IMR-90 (cell line): Measurements from ENCODE around the gene PSMA7. TPM values are rescaled to one million over a fixed set of nuclear protein-coding genes. Genes with fewer than 3 reads are reported as not detected.

Experiments
- ATAC-seq: fragments of 200-7000 bp; cut with Tn5 transposase; 2 replicates; pipeline ENCODE4 v1.9.1; 2020; ENCODE audit warnings: low read depth, mild to moderate bottlenecking, moderate library complexity
- BruUV-seq: library from RNA; stranded (reverse); fragments of 400-500 nt; replicated peaks from 2 replicates; lab custom pipeline; 2021; lab: Mats Ljungman, UMichigan
- CTCF ChIA-PET: fragments of 300-600 bp; formaldehyde crosslinking; extraction: SDS; loops from one replicate; lab custom pipeline; 2021; ENCODE audit warnings: antibody characterized with exemption; lab: Yijun Ruan, JAX
- POLR2A ChIA-PET: fragments of 300-600 bp; sonication (Branson Sonifier 250); formaldehyde crosslinking; loops from one replicate; lab custom pipeline; 2022; ENCODE audit warnings: antibody characterized with exemption; ENCODE audit not compliant: unreplicated experiment; lab: Charles Lee
- DNase-seq: peaks from one replicate; pipeline ENCODE4 v3.0.0; 2013
- H2AFZ ChIP-seq: replicated peaks from 2 replicates; pipeline ENCODE3; 2013; ENCODE audit warnings: low read length, mild to moderate bottlenecking; ENCODE audit not compliant: poor library complexity
- H2AK5ac ChIP-seq: 2 replicates; pipeline ENCODE4 v1.6.1; 2013; ENCODE audit warnings: low read depth, low read length, inconsistent platforms
- H2AK9ac ChIP-seq: replicated peaks from 2 replicates; pipeline ENCODE3; 2013; ENCODE audit warnings: mild to moderate bottlenecking, low read depth, low read length, moderate library complexity; ENCODE audit not compliant: poor library complexity
- H2BK120ac ChIP-seq: 2 replicates; pipeline ENCODE4 v1.6.1; 2013; ENCODE audit warnings: low read depth, low read length, inconsistent platforms
- H2BK15ac ChIP-seq: 3 replicates; pipeline ENCODE4 v1.6.1; 2013; ENCODE audit warnings: low read depth, low read length, inconsistent platforms
- H2BK20ac ChIP-seq: 2 replicates; pipeline ENCODE4 v1.6.1; 2013; ENCODE audit warnings: low read depth, mild to moderate bottlenecking, inconsistent platforms, low read length, moderate library complexity
- H2BK5ac ChIP-seq: 2 replicates; pipeline ENCODE4 v1.6.1; 2013; ENCODE audit warnings: mild to moderate bottlenecking, low read depth, low read length, inconsistent platforms; ENCODE audit not compliant: poor library complexity, severe bottlenecking
- H3K14ac ChIP-seq: replicated peaks from 2 replicates; pipeline ENCODE4 v1.6.1; 2013; ENCODE audit warnings: low read depth, low read length, inconsistent platforms
- H3K18ac ChIP-seq: 2 replicates; pipeline ENCODE4 v1.6.1; 2013; ENCODE audit warnings: low read depth, low read length, control low read depth
- H3K23ac ChIP-seq: 2 replicates; pipeline ENCODE4 v1.6.1; 2013; ENCODE audit warnings: low read depth, low read length, inconsistent platforms
- H3K27ac ChIP-seq: 2 replicates; pipeline ENCODE4 v1.5.1; 2013; ENCODE audit warnings: mild to moderate bottlenecking, control low read depth, low read length; ENCODE audit not compliant: insufficient read depth
- H3K27me3 ChIP-seq: 2 replicates; pipeline ENCODE4 v1.6.1; 2013; ENCODE audit warnings: low read length; ENCODE audit not compliant: control insufficient read depth, insufficient read depth
- H3K36me3 ChIP-seq: 2 replicates; pipeline ENCODE4 v1.6.1; 2013; ENCODE audit warnings: low read length, mixed read lengths; ENCODE audit not compliant: control insufficient read depth, insufficient read depth
- H3K4ac ChIP-seq: 2 replicates; pipeline ENCODE4 v1.6.1; 2013; ENCODE audit warnings: low read depth, low read length, inconsistent platforms
- H3K4me1 ChIP-seq: 2 replicates; pipeline ENCODE4 v1.6.1; 2013; ENCODE audit warnings: low read length, mixed read lengths; ENCODE audit not compliant: control insufficient read depth, insufficient read depth
- H3K4me2 ChIP-seq: 2 replicates; pipeline ENCODE4 v1.6.1; 2013; ENCODE audit warnings: low read depth, mild to moderate bottlenecking, control low read depth, low read length, moderate library complexity
- H3K4me3 ChIP-seq: 2 replicates; pipeline ENCODE4 v1.5.1; 2013; ENCODE audit warnings: low read depth, mild to moderate bottlenecking, control low read depth, low read length, moderate library complexity; ENCODE audit not compliant: insufficient read depth
- H3K56ac ChIP-seq: 2 replicates; pipeline ENCODE4 v1.6.1; 2013; ENCODE audit warnings: low read length, inconsistent platforms; ENCODE audit not compliant: insufficient read depth; ENCODE audit errors: extremely low read depth
- H3K79me1 ChIP-seq, 2 experiments: 2 replicates each; pipeline ENCODE4 v1.6.1; 2013; ENCODE audit warnings: low read length in 2 of 2, inconsistent platforms in 1 of 2, low read depth in 1 of 2
- H3K9ac ChIP-seq: 2 replicates; pipeline ENCODE4 v1.6.1; 2013; ENCODE audit warnings: low read depth, low read length, control low read depth
- H3K9me1 ChIP-seq: 2 replicates; pipeline ENCODE4 v1.6.1; 2013; ENCODE audit warnings: low read length, inconsistent platforms; ENCODE audit not compliant: insufficient read depth
- H3K9me3 ChIP-seq: 2 replicates; pipeline ENCODE4 v1.6.1; 2013; ENCODE audit warnings: low read length; ENCODE audit not compliant: control insufficient read depth, insufficient read depth
- H4K20me1 ChIP-seq: 2 replicates; pipeline ENCODE4 v1.6.1; 2013; ENCODE audit warnings: low read length, inconsistent platforms; ENCODE audit not compliant: insufficient read depth
- H4K5ac ChIP-seq: 2 replicates; pipeline ENCODE4 v1.6.1; 2013; ENCODE audit warnings: mild to moderate bottlenecking, low read depth, low read length, control low read depth
- H4K8ac ChIP-seq, 2 experiments: 2 replicates each; pipeline ENCODE4 v1.6.1; 2013; ENCODE audit warnings: low read depth in 2 of 2, low read length in 2 of 2, control low read depth in 1 of 2, inconsistent platforms in 1 of 2
- H4K91ac ChIP-seq: 2 replicates; pipeline ENCODE4 v1.6.1; 2013; ENCODE audit warnings: low read depth, low read length, inconsistent platforms; ENCODE audit not compliant: insufficient read depth
- MAFK ChIP-seq: IDR thresholded peaks from 2 replicates; pipeline ENCODE4 v1.6.1; 2012; ENCODE audit warnings: low read depth, low read length, improper control_type of control experiment
- WGBS, 2 experiments: methylation state at CpG; one replicate each; pipeline versions ENCODE4 v1.1.5 to v1.1.7; 2013; ENCODE audit warnings: missing lambda C conversion rate in 2 of 2; ENCODE audit not compliant: insufficient read length in 1 of 2; ENCODE audit errors: extremely low coverage in 2 of 2; 5-methylcytosine and 5-hydroxymethylcytosine counted together
- dilution Hi-C: fragments of 300-500 bp; cut with HindIII; formaldehyde crosslinking; loops from one replicate; pipeline ENCODE4 v1.14.3; 2018; ENCODE audit warnings: low sequenced_read_pairs; ENCODE audit not compliant: unreplicated experiment
- in situ Hi-C: fragments of 300-500 bp; cut with MboI; formaldehyde crosslinking; loops from 3 replicates; pipeline ENCODE4 v1.14.3; 2019; ENCODE audit warnings: low sequenced_read_pairs, inconsistent platforms, mixed read lengths
- intact Hi-C: fragments of 100-400 bp; cut with micrococcal nuclease; formaldehyde crosslinking; loops from 2 replicates; pipeline ENCODE4 v1.10.0; 2022
- polyA plus RNA-seq, 3 experiments: library from polyadenylated mRNA; depleted of rRNA; stranded (reverse); fragments of >200 nt; gene quantifications; 2 replicates each; pipeline ENCODE4 v1.2.3, GENCODE V29; 2012; ENCODE audit warnings: low replicate concordance in 1 of 3
- total RNA-seq: library from RNA; depleted of rRNA; stranded (reverse); fragments of >200 nt; gene quantifications from 2 replicates; pipeline ENCODE4 v1.2.3, GENCODE V29; 2012

The PSMA7 gene
- total and polyA plus RNA-seq, 2 of the 4 experiments (the other 2 are of a cell fraction) = 417 to 458 TPM

DNA sequence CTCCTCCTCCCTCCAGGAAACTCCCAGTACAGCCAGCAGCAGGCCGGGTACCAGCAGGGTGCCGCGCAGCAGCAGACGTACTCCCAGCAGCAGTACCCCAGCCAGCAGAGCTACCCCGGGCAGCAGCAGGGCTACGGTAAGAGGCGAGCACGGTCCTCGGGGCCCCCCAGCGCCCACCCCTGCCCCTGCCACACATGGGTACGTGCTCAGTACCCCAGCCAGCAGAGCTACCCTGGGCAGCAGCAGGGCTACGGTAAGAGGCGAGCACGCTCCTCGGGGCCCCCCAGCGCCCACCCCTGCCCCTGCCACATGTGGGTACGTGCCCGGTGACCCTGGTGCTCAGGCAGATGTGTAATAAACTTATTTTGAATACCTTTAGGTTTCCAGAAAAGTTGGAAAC lies 29.5 kb upstream of the PSMA7 start:
- 0 out of 2 replicates have a peak, but pooled peaks cover 5% of the 10 kb centered on the region for H3K9me1 ChIP-seq
- CTCF ChIA-PET = no interaction called here
- peaks cover 0 to 6% of the 10 kb centered on the region in 2 experiments; a peak in 1 of 4 replicates for H3K79me1 ChIP-seq
- no peaks in the 10 kb centered on the region for H3K9me3 ChIP-seq
- H3K9ac ChIP-seq = no peak overlapping the region
- POLR2A ChIA-PET = no interaction called here
- H2AFZ ChIP-seq = no peak overlapping the region
- H3K23ac ChIP-seq = no peak overlapping the region
- no peak overlapping the region for H2AK9ac ChIP-seq
- BruUV-seq = no TSS peak
- no peak overlapping the region for H2BK20ac ChIP-seq
- H4K20me1 ChIP-seq = no peaks in the 10 kb centered on the region
- H3K4me2 ChIP-seq = no peak overlapping the region
- H4K91ac ChIP-seq = no peak overlapping the region
- dilution Hi-C loops (no loop called here), intact Hi-C loops (no loop called here), in situ Hi-C loops (no loop called here)
- no peak overlapping the region for H2BK5ac ChIP-seq
- WGBS, 2 experiments = 95% methylated on average over 4 of the region's 18 CpGs; no CpG with 5 or more reads in 1 of the 2 experiments
- no peak overlapping the region for H2AK5ac ChIP-seq
- no peak overlapping the region for H3K4me3 ChIP-seq
- no peaks in the 10 kb centered on the region for H3K27me3 ChIP-seq
- H2BK15ac ChIP-seq = no peak overlapping the region
- peaks cover 35% of the 10 kb centered on the region for H3K36me3 ChIP-seq
- H3K14ac ChIP-seq = no peak overlapping the region
- H3K27ac ChIP-seq = no peak overlapping the region
- H2BK120ac ChIP-seq = no peak overlapping the region
- H3K18ac ChIP-seq = no peak overlapping the region
- H3K4me1 ChIP-seq = no peaks in the 10 kb centered on the region
- DNase-seq (no peak), ATAC-seq (no peak)
- H4K8ac ChIP-seq = no peak overlapping the region
- TF ChIP-seq MAFK = no peak
- no peak overlapping the region for H3K4ac ChIP-seq
- H3K56ac ChIP-seq = no peak overlapping the region
- H4K5ac ChIP-seq = no peak overlapping the region
